Sigmoid colon (tissue), 7 donors: Measurements from ENCODE around the gene DENND1C. TPM values are rescaled to one million over a fixed set of nuclear protein-coding genes. Genes with fewer than 3 reads are reported as not detected.

ENCODE experiments used
- DNase-seq: peaks from one replicate; pipeline ENCODE4 v3.0.0-alpha.2; 2019
- H3K27ac ChIP-seq, 4 donors: fragments of 200-600 bp; sonication (generic); one replicate each; pipeline ENCODE4 v1.5.1; 2016 to 2019; ENCODE audit warnings: mild to moderate bottlenecking in 1 of 4
- H3K27me3 ChIP-seq, 3 donors: fragments of 200-600 bp; sonication (generic); one replicate each; pipeline ENCODE4 v1.5.1; 2019; ENCODE audit warnings: mild to moderate bottlenecking in 1 of 3
- H3K36me3 ChIP-seq, 4 donors: fragments of 200-600 bp; sonication (generic); one replicate each; pipeline ENCODE4 v1.5.1; 2016 to 2019
- H3K4me1 ChIP-seq, 4 donors: fragments of 200-600 bp; sonication (generic); one replicate each; pipeline ENCODE4 v1.5.1; 2017 to 2019
- H3K4me3 ChIP-seq, 4 donors: fragments of 200-600 bp; sonication (generic); one replicate each; pipeline ENCODE4 v1.5.1; 2017 to 2019; ENCODE audit warnings: mild to moderate bottlenecking in 2 of 4, moderate library complexity in 1 of 4
- H3K9me3 ChIP-seq, 4 donors: fragments of 200-600 bp in 3 of 4; sonication (generic) in 3 of 4; one replicate each; pipeline versions ENCODE4 v1.5.1 to v1.6.1; 2013 to 2019
- EP300 ChIP-seq, 4 donors: sonication (generic); formaldehyde crosslinking; IDR thresholded peaks; one replicate each; pipeline ENCODE4 v1.6.1; 2017; ENCODE audit warnings: antibody characterized with exemption in 4 of 4
- POLR2A ChIP-seq, 2 donors: fragments of 450-650 bp; IDR thresholded peaks; one replicate each; pipeline ENCODE4 v1.6.1; 2016; ENCODE audit warnings: antibody characterized with exemption in 2 of 2, mild to moderate bottlenecking in 2 of 2, moderate library complexity in 2 of 2
- POLR2AphosphoS5 ChIP-seq, 4 donors: sonication (generic); formaldehyde crosslinking; IDR thresholded peaks; one replicate each; pipeline ENCODE4 v1.6.1; 2017; ENCODE audit warnings: antibody characterized with exemption in 4 of 4
- WGBS, 2 donors: extraction: QIAGEN DNeasy Blood & Tissue Kit; methylation state at CpG; one replicate each; pipeline ENCODE4 v1.1.7; 2013; 5-methylcytosine and 5-hydroxymethylcytosine counted together
- intact Hi-C: fragments of 100-400 bp; cut with DNase I; formaldehyde crosslinking; loops from one replicate; pipeline ENCODE4 v1.15.1; 2023
- polyA plus RNA-seq, 3 donors: library from polyadenylated mRNA; stranded (reverse); fragments of 200-250 nt; gene quantifications; one replicate each; pipeline ENCODE4 v1.2.3, GENCODE V29; 2013
- total RNA-seq, 4 donors: library from RNA; depleted of rRNA; stranded (reverse); fragments of >200 nt; gene quantifications; one replicate each; pipeline ENCODE4 v1.1.0, GENCODE V29; 2016
- TF ChIP-seq, protein P1 (sequence below), 4 experiments: fragments of 450-650 bp in 3 of 4; fragments of 200-600 bp in 1 of 4; IDR thresholded peaks; one replicate each; pipeline ENCODE4 v1.5.1; 2016 to 2019; ENCODE audit warnings: antibody characterized with exemption in 4 of 4, mild to moderate bottlenecking in 3 of 4, moderate library complexity in 2 of 4
- donor health status: healthy with polysubstance abuse.
- donor health status: Bipolar disorder and iron deficiency.
- donor health status: healthy.

DENND1C gene
- total and polyA plus RNA-seq, 7 donors: 0.99 to 18.1 (median 1.9) TPM; not detected in 1

DNA sequence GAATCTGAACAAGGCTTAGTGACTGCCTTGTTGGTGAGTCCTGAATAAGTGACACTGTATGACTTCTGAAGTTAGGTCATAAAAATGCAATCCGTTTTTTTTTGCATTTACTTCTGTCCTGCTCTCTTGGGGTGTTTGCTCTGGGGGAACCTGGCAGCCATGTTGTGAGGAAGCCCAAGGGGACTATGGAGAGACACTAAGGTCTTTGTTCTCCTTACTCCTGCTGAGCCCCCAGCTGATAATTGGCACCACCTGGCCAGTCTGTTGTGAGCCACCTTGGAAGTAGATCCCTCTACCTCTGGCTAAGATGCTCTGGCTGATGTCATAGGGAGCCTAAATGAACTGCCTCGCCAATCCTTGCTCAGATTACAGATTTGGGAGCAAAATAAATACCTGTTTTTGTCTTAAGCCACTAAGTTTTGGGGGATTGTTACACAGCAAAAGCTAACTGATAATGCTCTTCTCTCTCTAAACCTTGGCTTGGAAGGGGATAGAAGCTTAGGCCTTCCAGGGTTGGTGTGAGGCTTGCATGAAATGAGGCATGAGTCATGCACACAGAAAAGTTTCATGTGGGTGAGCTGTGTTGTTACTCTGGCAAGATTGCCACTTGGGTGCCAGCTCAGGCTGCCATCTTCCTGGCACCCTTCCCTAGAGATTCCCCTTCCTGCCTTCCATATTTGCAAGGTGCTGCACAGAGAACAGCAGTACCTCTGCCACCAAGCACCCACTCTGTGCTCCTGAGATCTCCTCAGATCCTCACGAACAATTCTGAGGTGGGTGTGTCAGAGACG is 10.4 kb upstream of the DENND1C start:
- Histone ChIP-seq H3K36me3 (no peaks in the 10 kb centered on the region), H3K9me3 (peaks cover 0 to 6% (median 4%) of the 10 kb centered on the region in 4 donors), H3K4me3 (no peak overlapping the region), H3K4me1 (no peaks in the 10 kb centered on the region), H3K27me3 (no peaks in the 10 kb centered on the region), H3K27ac (no peak overlapping the region)
- TF ChIP-seq, protein P1, sequence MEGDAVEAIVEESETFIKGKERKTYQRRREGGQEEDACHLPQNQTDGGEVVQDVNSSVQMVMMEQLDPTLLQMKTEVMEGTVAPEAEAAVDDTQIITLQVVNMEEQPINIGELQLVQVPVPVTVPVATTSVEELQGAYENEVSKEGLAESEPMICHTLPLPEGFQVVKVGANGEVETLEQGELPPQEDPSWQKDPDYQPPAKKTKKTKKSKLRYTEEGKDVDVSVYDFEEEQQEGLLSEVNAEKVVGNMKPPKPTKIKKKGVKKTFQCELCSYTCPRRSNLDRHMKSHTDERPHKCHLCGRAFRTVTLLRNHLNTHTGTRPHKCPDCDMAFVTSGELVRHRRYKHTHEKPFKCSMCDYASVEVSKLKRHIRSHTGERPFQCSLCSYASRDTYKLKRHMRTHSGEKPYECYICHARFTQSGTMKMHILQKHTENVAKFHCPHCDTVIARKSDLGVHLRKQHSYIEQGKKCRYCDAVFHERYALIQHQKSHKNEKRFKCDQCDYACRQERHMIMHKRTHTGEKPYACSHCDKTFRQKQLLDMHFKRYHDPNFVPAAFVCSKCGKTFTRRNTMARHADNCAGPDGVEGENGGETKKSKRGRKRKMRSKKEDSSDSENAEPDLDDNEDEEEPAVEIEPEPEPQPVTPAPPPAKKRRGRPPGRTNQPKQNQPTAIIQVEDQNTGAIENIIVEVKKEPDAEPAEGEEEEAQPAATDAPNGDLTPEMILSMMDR (IDR thresholded peaks at IDR 0.05): no peak
- TF ChIP-seq EP300 (IDR thresholded peaks at IDR 0.05): no peak
- TF ChIP-seq POLR2A (IDR thresholded peaks at IDR 0.05): no peak
- no peak for TF ChIP-seq POLR2AphosphoS5 (IDR thresholded peaks at IDR 0.05)
- DNase-seq: no peak
- intact Hi-C loops: no loop called here
- 72 to 84% methylated on average over 4 of the region's 4 CpGs for WGBS, 2 donors

DNA sequence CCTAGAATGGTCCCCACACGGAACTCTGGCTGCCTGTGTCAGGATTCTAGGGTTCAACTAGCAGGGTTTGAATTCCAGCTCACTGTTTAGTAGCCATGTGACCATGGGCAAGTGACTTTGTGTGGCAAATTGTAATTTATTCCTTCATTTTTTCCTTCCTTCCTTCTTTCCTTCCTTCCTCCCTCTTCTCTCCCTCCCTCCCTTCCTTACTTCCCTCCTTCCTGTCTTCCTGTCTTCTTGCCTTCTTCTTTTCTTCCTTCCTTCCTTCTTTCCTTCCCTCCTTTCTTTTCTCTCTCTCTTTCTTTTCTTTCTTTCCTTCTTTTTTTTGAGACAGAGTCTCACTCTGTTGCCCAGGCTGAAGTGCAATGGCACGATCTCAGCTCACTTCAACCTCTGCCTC is 8.5 kb upstream of the DENND1C start:
- TF ChIP-seq EP300 (IDR thresholded peaks at IDR 0.05): no peak
- no peak for TF ChIP-seq POLR2A (IDR thresholded peaks at IDR 0.05)
- TF ChIP-seq, protein P1 (IDR thresholded peaks at IDR 0.05): no peak
- TF ChIP-seq POLR2AphosphoS5 (IDR thresholded peaks at IDR 0.05): no peak

DNA sequence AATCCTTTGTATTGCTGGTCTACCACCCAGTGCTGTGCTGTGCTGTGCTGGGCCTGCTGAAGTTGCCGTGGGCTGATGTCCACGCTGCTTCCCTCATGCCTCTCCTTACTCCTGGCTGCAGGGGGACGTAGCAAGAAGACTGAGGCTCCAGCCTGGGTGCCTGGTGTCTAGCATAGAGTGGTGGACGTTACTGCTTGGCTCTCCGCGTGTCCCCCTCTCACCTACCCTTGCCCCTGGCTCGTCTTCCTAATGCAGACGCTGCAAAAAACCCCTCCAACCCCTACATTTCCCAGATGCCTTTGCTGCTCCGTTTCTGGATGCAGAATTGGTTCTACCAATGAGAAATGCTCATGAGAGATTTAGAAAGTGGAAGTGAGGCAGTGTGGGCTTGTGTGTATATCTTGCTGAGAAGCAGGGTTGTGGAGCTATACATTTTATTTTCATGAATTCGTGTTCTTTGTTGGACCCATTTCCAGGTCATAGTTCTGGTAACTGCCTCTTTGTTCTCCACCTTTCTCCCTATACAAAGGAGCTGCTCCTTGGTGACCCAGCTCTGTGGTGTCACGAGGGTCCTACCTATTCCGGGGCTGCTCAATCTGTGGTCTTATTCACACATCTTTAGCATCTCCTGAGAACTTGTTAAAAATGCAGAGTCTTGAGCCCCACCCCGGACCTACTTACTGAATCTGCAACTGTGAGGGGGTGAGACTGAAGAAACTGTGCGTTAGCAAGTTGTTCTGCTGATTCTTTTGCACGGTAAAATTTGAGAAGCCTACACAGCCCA is 7.9 kb upstream of the DENND1C start:
- no peak for TF ChIP-seq POLR2A (IDR thresholded peaks at IDR 0.05)
- no peak for TF ChIP-seq EP300 (IDR thresholded peaks at IDR 0.05)
- no peak for TF ChIP-seq POLR2AphosphoS5 (IDR thresholded peaks at IDR 0.05)
- TF ChIP-seq, protein P1 (IDR thresholded peaks at IDR 0.05): no peak
- WGBS, 2 donors: 46 to 63% methylated on average over 15 of the region's 15 CpGs
- no peak for DNase-seq
- H3K4me1 ChIP-seq: no peaks in the 10 kb centered on the region
- peaks cover 0 to 6% (median 4%) of the 10 kb centered on the region in 4 donors for H3K9me3 ChIP-seq
- no peaks in the 10 kb centered on the region for H3K27me3 ChIP-seq
- no peak overlapping the region for H3K27ac ChIP-seq
- no peak overlapping the region for H3K4me3 ChIP-seq
- no peaks in the 10 kb centered on the region for H3K36me3 ChIP-seq
- intact Hi-C loops: no loop called here

More for the DNA sequence above, 8.5 kb upstream of the DENND1C start:
- no peaks in the 10 kb centered on the region for H3K36me3 ChIP-seq
- 50 to 75% methylated on average over 2 of the region's 2 CpGs for WGBS, 2 donors
- no peak for DNase-seq
- H3K4me3 ChIP-seq: no peak overlapping the region
- peaks cover 0 to 6% (median 4%) of the 10 kb centered on the region in 4 donors for H3K9me3 ChIP-seq
- no peaks in the 10 kb centered on the region for H3K27me3 ChIP-seq
- H3K4me1 ChIP-seq: no peaks in the 10 kb centered on the region
- H3K27ac ChIP-seq: no peak overlapping the region
- intact Hi-C loops: no loop called here

DNA sequence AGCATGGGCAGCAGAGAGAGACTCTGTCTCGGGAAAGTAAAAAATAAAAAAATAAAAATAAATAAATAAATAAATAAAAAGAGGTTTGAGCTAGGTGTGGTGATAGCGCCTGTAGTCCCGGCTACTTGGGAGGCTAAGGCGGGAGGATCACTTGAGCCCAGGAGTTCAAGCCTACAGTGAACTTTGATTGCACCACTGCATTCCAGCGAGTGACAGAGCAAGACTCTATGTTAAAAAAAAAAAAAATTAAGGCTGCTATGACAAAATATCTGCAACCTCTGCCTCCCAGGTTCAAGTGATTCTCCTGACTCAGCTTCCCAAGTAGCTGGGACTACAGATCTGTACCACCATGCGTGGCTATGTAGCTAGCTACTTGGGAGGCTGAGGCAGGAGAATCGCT is 3.2 kb upstream of the DENND1C start:
- H3K36me3 ChIP-seq: no peaks in the 10 kb centered on the region
- no peak for DNase-seq
- H3K27ac ChIP-seq: no peak overlapping the region
- TF ChIP-seq POLR2AphosphoS5 (IDR thresholded peaks at IDR 0.05): no peak
- TF ChIP-seq EP300 (IDR thresholded peaks at IDR 0.05): no peak
- TF ChIP-seq, protein P1 (IDR thresholded peaks at IDR 0.05): no peak
- no peak for TF ChIP-seq POLR2A (IDR thresholded peaks at IDR 0.05)
- intact Hi-C loops: no loop called here
- H3K27me3 ChIP-seq: peaks cover 0 to 7% (median 2%) of the 10 kb centered on the region in 3 donors
- no peaks in the 10 kb centered on the region for H3K9me3 ChIP-seq
- no peak overlapping the region for H3K4me3 ChIP-seq
- WGBS, 2 donors: 78 to 91% methylated on average over 7 of the region's 7 CpGs
- H3K4me1 ChIP-seq: no peaks in the 10 kb centered on the region
